ENCODE measurements around the gene PPP2R2C. TPM values are rescaled to one million over a fixed set of nuclear protein-coding genes. Genes with fewer than 3 reads are reported as not detected.

The PPP2R2C gene
- total RNA-seq, 1 donor from 2014 or later, result 0.60 TPM

- DNase-seq (ENCODE audit: low read depth in 2 of 2), result no peak
These were observed 2.4 kb downstream of the PPP2R2C start for GRCh38 chr4:6469898-6470501.

- no peak for DNase-seq (ENCODE audit: low read depth in 2 of 2)
These were observed 3.3 kb downstream of the PPP2R2C start for GRCh38 chr4:6469144-6469543.

GRCh38 chr4:6468376-6468775, 4.0 kb downstream of the PPP2R2C start:
- no peak for DNase-seq (ENCODE audit: low read depth in 2 of 2)

GRCh38 chr4:6467600-6467999, 4.8 kb downstream of the PPP2R2C start:
- no peak for DNase-seq (ENCODE audit: low read depth in 2 of 2)

GRCh38 chr4:6466756-6467381, 5.5 kb downstream of the PPP2R2C start:
- DNase-seq (ENCODE audit: low read depth in 2 of 2), result no peak

- DNase-seq (ENCODE audit: low read depth in 2 of 2), result no peak
These were observed 6.5 kb downstream of the PPP2R2C start for GRCh38 chr4:6465955-6466354.

GRCh38 chr4:6464842-6465588, 7.4 kb downstream of the PPP2R2C start:
- no peak for DNase-seq (ENCODE audit: low read depth in 2 of 2)

GRCh38 chr4:6463311-6464289, 8.8 kb downstream of the PPP2R2C start:
- no peak for DNase-seq (ENCODE audit: low read depth in 2 of 2)

GRCh38 chr4:6461301-6462165, 10.9 kb downstream of the PPP2R2C start:
- no peak for DNase-seq (ENCODE audit: low read depth in 2 of 2)

- DNase-seq (ENCODE audit: low read depth in 2 of 2), result no peak
These were observed 11.5 kb downstream of the PPP2R2C start for GRCh38 chr4:6460876-6461275.

- DNase-seq (ENCODE audit: low read depth in 2 of 2), result no peak
These were observed 13.9 kb downstream of the PPP2R2C start for GRCh38 chr4:6458528-6458927.

- DNase-seq (ENCODE audit: low read depth in 2 of 2), result no peak
These were observed 16.0 kb downstream of the PPP2R2C start for GRCh38 chr4:6456450-6456849.

GRCh38 chr4:6454112-6454910, 18.1 kb downstream of the PPP2R2C start:
- no peak for DNase-seq (ENCODE audit: low read depth in 2 of 2)

- DNase-seq (ENCODE audit: low read depth in 2 of 2), result no peak
These were observed 18.8 kb downstream of the PPP2R2C start for GRCh38 chr4:6453688-6453990.

GRCh38 chr4:6452897-6453687, 19.3 kb downstream of the PPP2R2C start:
- DNase-seq (ENCODE audit: low read depth in 2 of 2), result no peak

- no peak for DNase-seq (ENCODE audit: low read depth in 2 of 2)
These were observed 20.1 kb downstream of the PPP2R2C start for GRCh38 chr4:6452116-6452896.

- no peak for DNase-seq (ENCODE audit: low read depth in 2 of 2)
These were observed 21.1 kb downstream of the PPP2R2C start for GRCh38 chr4:6451309-6451708.

- DNase-seq (ENCODE audit: low read depth in 2 of 2), result no peak
These were observed 21.7 kb downstream of the PPP2R2C start for GRCh38 chr4:6450709-6451108.
